AG04449 (cell line): Measurements from ENCODE around the gene ARID1B.

Source experiments
- CTCF ChIA-PET: fragments of 350-600 bp; formaldehyde crosslinking; extraction: SDS; loops from one replicate; lab custom pipeline; 2021; ENCODE audit warnings: antibody characterized with exemption; lab: Yijun Ruan, JAX
- POLR2A ChIA-PET: fragments of 400-600, 350-600 bp; formaldehyde crosslinking; extraction: SDS; loops from one replicate; lab custom pipeline; 2020; ENCODE audit warnings: antibody characterized with exemption, inconsistent platforms; lab: Yijun Ruan, JAX
- DNase-seq: peaks from one replicate; pipeline ENCODE4 v3.0.0-alpha.2; 2010; ENCODE audit warnings: low read depth, low spot score
- H3K4me3 ChIP-seq: 2 replicates; pipeline ENCODE4 v1.5.1; 2011; ENCODE audit warnings: low read depth, mild to moderate bottlenecking, control low read depth, low read length
- TF ChIP-seq, protein P1 (sequence below): IDR thresholded peaks from one replicate; pipeline ENCODE4 v1.5.1; 2011; ENCODE audit warnings: mild to moderate bottlenecking, moderate library complexity, low read length, control low read depth, inconsistent platforms; ENCODE audit not compliant: insufficient read depth; ENCODE audit errors: missing control alignments

ARID1B gene

DNA sequence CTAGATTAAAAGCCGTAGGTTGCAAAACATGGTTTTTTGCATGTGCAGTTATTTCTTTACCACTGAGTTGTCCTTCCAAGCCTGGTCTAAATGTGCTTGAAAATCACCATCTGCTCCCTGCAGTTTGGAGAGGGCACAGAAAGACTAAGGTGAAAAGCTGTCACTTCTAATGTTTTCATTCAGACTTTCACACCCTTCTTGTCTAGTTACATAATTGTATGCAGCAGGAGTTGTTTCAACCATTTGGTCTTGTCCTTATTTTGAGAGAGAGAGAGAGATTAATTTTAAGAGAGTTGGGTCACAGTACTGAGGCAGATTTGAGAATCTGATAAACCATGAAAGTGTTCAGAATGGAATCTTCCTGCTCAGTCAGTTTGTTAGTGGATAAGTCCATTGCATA is 82.5 kb downstream of the ARID1B start:
- CTCF ChIA-PET, result interaction anchor here (0.6 kb wide), 1 partner anchor 89 kb away, joined by 4 read pairs; no protein-coding TSS in a partner anchor
- POLR2A ChIA-PET, result no interaction called here
- TF ChIP-seq, protein P1, sequence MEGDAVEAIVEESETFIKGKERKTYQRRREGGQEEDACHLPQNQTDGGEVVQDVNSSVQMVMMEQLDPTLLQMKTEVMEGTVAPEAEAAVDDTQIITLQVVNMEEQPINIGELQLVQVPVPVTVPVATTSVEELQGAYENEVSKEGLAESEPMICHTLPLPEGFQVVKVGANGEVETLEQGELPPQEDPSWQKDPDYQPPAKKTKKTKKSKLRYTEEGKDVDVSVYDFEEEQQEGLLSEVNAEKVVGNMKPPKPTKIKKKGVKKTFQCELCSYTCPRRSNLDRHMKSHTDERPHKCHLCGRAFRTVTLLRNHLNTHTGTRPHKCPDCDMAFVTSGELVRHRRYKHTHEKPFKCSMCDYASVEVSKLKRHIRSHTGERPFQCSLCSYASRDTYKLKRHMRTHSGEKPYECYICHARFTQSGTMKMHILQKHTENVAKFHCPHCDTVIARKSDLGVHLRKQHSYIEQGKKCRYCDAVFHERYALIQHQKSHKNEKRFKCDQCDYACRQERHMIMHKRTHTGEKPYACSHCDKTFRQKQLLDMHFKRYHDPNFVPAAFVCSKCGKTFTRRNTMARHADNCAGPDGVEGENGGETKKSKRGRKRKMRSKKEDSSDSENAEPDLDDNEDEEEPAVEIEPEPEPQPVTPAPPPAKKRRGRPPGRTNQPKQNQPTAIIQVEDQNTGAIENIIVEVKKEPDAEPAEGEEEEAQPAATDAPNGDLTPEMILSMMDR, result no peak
- no peak for DNase-seq
- no peak overlapping the region for H3K4me3 ChIP-seq

DNA sequence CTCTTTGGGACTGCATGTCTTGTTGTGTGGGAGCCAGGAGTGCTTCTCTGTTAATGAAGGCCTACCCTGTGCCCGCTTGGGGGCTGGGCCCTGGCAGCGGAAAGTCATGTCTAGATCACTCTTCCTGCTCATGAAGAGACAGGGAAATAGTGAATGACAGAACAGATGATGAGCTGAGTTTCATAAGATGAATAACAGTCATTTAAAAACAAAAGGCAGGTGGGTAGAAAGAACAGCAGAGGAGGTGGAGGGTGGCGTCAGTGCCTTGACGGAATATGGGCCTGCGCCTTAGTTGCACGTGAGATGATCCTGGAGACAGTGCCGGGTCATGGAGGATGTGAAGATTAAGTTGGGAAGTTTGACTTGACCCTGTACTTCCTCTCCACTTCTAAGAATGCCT is 85.5 kb downstream of the ARID1B start:
- H3K4me3 ChIP-seq, result no peak overlapping the region
- no peak for DNase-seq
- TF ChIP-seq, protein P1, result no peak
- ChIA-PET POLR2A (no interaction called here), CTCF (no interaction called here)

DNA sequence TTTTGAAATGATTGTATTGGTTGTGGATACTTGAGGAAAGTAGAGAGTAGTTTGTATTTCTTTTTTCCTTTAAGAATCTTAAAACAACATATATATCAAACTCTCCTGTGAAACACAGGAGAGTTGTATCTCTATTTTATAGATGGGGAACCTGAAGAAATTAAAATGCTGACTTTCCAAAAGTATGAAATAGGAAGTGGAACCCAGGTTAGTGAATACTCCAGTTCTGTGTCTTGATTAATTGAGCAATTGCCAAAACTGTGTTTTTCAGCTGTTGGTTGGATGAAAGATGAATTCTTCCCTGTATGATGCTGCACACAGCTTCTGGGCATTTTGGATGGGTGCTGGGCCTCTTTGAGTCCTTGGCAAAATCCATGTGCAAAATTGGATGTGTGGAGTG is 86.3 kb downstream of the ARID1B start:
- ChIA-PET CTCF (no interaction called here), POLR2A (no interaction called here)
- no peak for DNase-seq
- H3K4me3 ChIP-seq, result no peak overlapping the region
- TF ChIP-seq, protein P1, result no peak

DNA sequence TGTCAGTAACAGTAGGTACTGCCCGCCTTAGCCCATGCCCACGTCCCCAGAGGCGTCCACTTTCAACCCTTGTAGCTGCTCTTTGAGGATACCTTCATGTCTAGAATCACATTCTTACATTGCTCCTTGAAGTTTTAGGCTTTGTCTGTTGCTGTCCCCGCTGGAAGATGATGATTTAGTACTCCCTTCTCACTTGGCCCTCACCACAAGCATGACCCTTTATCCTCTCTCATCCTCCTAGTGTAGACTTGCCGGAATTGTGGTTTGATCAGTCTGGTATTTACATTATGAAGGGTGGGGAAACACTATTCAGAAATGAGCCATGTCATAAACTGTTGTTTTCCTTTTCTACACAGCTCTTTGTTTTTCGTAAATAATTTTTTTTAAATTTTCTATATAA is 87.4 kb downstream of the ARID1B start:
- POLR2A ChIA-PET, result no interaction called here
- DNase-seq, result no peak
- CTCF ChIA-PET, result no interaction called here

DNA sequence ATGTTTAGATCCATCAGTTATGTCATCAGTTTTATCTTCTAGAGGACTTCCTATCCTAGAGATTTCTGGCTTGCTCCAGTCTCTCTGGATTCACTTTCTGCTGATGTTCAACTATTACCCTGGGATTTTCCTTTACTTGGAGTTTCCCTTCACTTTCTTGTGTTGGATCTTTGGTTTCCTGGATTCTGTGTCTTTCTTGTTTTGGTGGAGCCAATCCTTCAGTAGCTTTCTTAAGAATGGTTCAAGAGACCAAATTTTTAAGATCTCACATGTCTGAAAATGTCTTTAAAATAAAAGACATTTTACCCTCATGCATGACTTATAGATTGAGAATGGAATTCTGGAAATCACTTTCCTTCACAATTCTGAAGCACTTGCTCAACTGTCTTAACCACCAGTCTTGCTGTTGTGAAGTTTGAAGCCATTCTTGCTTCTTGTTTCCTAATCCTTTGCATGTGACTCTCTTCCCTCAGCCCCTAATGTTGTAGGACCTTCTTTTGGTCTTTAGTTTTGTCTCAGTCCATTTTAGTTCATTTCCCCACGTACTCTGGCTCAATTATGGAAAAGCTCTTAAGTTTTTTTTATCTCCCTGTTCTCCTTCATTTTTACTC is 87.9 kb downstream of the ARID1B start:
- CTCF ChIA-PET, result no interaction called here
- POLR2A ChIA-PET, result no interaction called here
- no peak for DNase-seq

More for the DNA sequence above, 87.4 kb downstream of the ARID1B start:
- TF ChIP-seq, protein P1, result no peak
- H3K4me3 ChIP-seq, result no peak overlapping the region

DNA sequence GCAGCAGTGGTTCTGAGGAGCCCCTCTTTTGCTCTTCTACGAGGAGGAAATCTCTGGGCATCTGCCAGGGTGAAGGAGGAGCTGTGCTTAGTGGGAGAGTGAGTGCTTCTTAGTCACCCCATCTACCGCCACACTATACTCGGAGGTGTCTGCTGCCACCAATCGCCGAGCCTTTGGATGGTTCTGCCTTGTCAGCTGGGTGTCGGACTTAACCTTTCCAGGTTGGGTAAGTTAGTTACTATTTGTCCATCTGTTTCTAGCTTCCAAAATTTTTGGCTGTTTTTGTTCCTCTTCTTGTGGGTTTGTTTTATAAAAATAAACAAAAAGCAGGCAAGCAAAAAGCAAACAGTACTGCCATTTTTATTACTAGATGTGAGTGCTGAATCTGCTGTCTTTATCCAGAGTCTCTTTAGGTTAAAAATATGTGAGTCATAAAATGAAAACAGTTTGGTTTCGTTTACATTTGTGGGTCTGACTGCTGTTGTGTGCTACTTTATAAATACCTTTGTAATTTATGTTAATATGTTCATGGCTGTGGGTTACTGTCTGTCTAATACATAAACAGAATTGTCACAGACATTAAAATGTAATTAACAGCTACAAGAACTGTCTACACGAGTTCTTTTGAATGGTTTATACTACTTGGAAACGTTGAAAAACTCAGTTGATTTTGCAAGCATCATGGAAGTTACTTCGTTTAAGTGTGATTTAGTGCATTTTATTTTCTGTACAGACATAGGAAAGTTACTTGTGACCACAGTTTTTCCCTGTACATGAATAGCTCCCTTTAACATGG is 89.2 kb downstream of the ARID1B start:
- H3K4me3 ChIP-seq, result no peak overlapping the region
- ChIA-PET POLR2A (no interaction called here), CTCF (interaction anchor here (0.6 to 1.5 kb wide), 3 partner anchors 11 to 179 kb away, joined by 3 to 5 read pairs (median 3); no protein-coding TSS in a partner anchor)
- TF ChIP-seq, protein P1, result no peak
- DNase-seq, result no peak

More for the DNA sequence above, 87.9 kb downstream of the ARID1B start:
- no peak overlapping the region for H3K4me3 ChIP-seq
- TF ChIP-seq, protein P1, result no peak
